ENCODE data around the gene C10orf62. TPM values are rescaled to one million over a fixed set of nuclear protein-coding genes. Genes with fewer than 3 reads are reported as not detected.
A peak's percentile ranks its signal among the peaks of the same experiment; 100 is the strongest.

C10orf62 gene
- total and polyA plus RNA-seq, 2 of the 13 experiments (the other 11 are each of a cell fraction or from before 2014, with no cell fraction given) = 0.61 to 1.6 TPM

DNA sequence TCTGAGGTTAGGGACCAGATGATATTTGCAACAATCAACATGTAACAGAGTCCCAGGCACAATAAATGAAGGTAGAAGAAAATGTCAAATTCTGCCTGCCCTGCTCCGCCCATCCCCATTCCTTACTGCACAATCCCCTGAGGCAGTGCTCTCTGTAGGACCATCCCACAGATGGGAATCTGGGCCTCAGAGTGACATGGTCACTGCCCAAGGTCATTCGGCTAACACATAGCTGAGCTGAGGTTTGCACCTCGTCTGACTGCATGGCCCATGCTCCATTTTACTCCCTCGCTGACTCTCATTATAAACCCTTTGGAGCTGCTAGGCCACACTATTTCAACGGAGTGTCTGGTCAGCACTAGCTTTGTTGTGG is 4.1 kb upstream of the C10orf62 start:
- Histone ChIP-seq H4K20me1 (ENCODE audit: insufficient read depth, low read length) (no peaks in the 10 kb centered on the region), H2AFZ (ENCODE audit: low read length) (no peak overlapping the region), H3K79me2 (ENCODE audit: insufficient read depth, low read length) (peaks cover 3% of the 10 kb centered on the region), H3K9me3 (ENCODE audit: low read length) (no peaks in the 10 kb centered on the region), H3K4me3 (replicated peaks in 1 of 3; ENCODE audit: insufficient read depth in 1 of 3, low read depth in 2 of 3, low read length in 3 of 3) (peak overlapping the region in 1 of 3 experiments; percentile 72; a peak in 1 of 6 replicates), H3K4me2 (ENCODE audit: low read depth, low read length) (peak overlapping the region; percentile 91), H3K36me3 (replicated peaks in 1 of 2; ENCODE audit: control insufficient read depth in 1 of 2, insufficient read depth in 2 of 2, low read length in 2 of 2) (no peaks in the 10 kb centered on the region; a peak in 1 of 5 replicates), H3K4me1 (ENCODE audit: insufficient read depth, low read length) (peaks cover 72% of the 10 kb centered on the region), H3K27ac (ENCODE audit: extremely low read length, insufficient read depth, low read length) (peak overlapping the region; percentile 69), H3K9ac (ENCODE audit: insufficient read depth, low read depth, low read length) (no peak overlapping the region), H3K27me3 (ENCODE audit: control insufficient read depth in 1 of 2, insufficient read depth in 2 of 2, low read length in 2 of 2) (peaks cover 0 to 8% of the 10 kb centered on the region in 2 experiments; a peak in 1 of 5 replicates)
- 47% methylated on average over 4 of the region's 5 CpGs for WGBS (ENCODE audit: low lambda C conversion rate)
- peak; percentile 12 for FAIRE-seq
- intact Hi-C loops (cut with micrococcal nuclease; ENCODE audit: unreplicated experiment) (no loop called here), in situ Hi-C loops (cut with HindIII; ENCODE audit: extremely low pct_ligation_motif_present, low pct_unique_long_range_greater_than_20kb) (no loop called here)
- no peak for DNase-seq (ENCODE audit: low spot score)
- ChIA-PET CTCF (ENCODE audit: low intra/inter-chr PET ratio, low total read pairs) (no interaction called here), POLR2A (interaction anchor here (1.8 to 2.9 kb wide), 4 partner anchors 10 to 102 kb away, joined by 8 to 23 read pairs (median 12); partner anchors contain the start of genes ANKRD2 and AVPI1)
- BruUV-seq (replicated peaks) = no TSS peak
- no peak for ATAC-seq
- TF ChIP-seq ZNF253 (CRISPR knock-in tag; IDR thresholded peaks at IDR 0.05; ENCODE audit: borderline replicate concordance) = no peak
- TF ChIP-seq ZNF33A (CRISPR knock-in tag; IDR thresholded peaks at IDR 0.05; ENCODE audit: borderline replicate concordance) = no peak
- TF ChIP-seq, protein P1, sequence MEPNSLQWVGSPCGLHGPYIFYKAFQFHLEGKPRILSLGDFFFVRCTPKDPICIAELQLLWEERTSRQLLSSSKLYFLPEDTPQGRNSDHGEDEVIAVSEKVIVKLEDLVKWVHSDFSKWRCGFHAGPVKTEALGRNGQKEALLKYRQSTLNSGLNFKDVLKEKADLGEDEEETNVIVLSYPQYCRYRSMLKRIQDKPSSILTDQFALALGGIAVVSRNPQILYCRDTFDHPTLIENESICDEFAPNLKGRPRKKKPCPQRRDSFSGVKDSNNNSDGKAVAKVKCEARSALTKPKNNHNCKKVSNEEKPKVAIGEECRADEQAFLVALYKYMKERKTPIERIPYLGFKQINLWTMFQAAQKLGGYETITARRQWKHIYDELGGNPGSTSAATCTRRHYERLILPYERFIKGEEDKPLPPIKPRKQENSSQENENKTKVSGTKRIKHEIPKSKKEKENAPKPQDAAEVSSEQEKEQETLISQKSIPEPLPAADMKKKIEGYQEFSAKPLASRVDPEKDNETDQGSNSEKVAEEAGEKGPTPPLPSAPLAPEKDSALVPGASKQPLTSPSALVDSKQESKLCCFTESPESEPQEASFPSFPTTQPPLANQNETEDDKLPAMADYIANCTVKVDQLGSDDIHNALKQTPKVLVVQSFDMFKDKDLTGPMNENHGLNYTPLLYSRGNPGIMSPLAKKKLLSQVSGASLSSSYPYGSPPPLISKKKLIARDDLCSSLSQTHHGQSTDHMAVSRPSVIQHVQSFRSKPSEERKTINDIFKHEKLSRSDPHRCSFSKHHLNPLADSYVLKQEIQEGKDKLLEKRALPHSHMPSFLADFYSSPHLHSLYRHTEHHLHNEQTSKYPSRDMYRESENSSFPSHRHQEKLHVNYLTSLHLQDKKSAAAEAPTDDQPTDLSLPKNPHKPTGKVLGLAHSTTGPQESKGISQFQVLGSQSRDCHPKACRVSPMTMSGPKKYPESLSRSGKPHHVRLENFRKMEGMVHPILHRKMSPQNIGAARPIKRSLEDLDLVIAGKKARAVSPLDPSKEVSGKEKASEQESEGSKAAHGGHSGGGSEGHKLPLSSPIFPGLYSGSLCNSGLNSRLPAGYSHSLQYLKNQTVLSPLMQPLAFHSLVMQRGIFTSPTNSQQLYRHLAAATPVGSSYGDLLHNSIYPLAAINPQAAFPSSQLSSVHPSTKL (CRISPR knock-in tag; IDR thresholded peaks at IDR 0.05) = no peak
- 0 out of 2 replicates have a peak, but pooled peaks have one; percentile 6 for TF ChIP-seq ISX (CRISPR knock-in tag; conservative IDR thresholded peaks at IDR 0.05)
- TF ChIP-seq CHD4 (IDR thresholded peaks at IDR 0.05; ENCODE audit: borderline replicate concordance, low read length) = no peak
- TF ChIP-seq, protein P2, sequence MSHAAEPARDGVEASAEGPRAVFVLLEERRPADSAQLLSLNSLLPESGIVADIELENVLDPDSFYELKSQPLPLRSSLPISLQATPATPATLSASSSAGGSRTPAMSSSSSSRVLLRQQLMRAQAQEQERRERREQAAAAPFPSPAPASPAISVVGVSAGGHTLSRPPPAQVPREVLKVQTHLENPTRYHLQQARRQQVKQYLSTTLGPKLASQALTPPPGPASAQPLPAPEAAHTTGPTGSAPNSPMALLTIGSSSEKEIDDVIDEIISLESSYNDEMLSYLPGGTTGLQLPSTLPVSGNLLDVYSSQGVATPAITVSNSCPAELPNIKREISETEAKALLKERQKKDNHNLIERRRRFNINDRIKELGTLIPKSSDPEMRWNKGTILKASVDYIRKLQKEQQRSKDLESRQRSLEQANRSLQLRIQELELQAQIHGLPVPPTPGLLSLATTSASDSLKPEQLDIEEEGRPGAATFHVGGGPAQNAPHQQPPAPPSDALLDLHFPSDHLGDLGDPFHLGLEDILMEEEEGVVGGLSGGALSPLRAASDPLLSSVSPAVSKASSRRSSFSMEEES (CRISPR knock-in tag; IDR thresholded peaks at IDR 0.05) = no peak
- TF ChIP-seq, protein P3, sequence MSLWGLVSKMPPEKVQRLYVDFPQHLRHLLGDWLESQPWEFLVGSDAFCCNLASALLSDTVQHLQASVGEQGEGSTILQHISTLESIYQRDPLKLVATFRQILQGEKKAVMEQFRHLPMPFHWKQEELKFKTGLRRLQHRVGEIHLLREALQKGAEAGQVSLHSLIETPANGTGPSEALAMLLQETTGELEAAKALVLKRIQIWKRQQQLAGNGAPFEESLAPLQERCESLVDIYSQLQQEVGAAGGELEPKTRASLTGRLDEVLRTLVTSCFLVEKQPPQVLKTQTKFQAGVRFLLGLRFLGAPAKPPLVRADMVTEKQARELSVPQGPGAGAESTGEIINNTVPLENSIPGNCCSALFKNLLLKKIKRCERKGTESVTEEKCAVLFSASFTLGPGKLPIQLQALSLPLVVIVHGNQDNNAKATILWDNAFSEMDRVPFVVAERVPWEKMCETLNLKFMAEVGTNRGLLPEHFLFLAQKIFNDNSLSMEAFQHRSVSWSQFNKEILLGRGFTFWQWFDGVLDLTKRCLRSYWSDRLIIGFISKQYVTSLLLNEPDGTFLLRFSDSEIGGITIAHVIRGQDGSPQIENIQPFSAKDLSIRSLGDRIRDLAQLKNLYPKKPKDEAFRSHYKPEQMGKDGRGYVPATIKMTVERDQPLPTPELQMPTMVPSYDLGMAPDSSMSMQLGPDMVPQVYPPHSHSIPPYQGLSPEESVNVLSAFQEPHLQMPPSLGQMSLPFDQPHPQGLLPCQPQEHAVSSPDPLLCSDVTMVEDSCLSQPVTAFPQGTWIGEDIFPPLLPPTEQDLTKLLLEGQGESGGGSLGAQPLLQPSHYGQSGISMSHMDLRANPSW (CRISPR knock-in tag; IDR thresholded peaks at IDR 0.05; ENCODE audit: borderline replicate concordance) = 0 out of 2 replicates have a peak, but pooled peaks have one; percentile 37
- TF ChIP-seq ZNF263 (CRISPR knock-in tag; IDR thresholded peaks at IDR 0.05) = 0 out of 2 replicates have a peak, but pooled peaks have one; percentile 5
- TF ChIP-seq ZMYM3 (CRISPR knock-in tag; IDR thresholded peaks at IDR 0.05) = no peak
- TF ChIP-seq, protein P4, sequence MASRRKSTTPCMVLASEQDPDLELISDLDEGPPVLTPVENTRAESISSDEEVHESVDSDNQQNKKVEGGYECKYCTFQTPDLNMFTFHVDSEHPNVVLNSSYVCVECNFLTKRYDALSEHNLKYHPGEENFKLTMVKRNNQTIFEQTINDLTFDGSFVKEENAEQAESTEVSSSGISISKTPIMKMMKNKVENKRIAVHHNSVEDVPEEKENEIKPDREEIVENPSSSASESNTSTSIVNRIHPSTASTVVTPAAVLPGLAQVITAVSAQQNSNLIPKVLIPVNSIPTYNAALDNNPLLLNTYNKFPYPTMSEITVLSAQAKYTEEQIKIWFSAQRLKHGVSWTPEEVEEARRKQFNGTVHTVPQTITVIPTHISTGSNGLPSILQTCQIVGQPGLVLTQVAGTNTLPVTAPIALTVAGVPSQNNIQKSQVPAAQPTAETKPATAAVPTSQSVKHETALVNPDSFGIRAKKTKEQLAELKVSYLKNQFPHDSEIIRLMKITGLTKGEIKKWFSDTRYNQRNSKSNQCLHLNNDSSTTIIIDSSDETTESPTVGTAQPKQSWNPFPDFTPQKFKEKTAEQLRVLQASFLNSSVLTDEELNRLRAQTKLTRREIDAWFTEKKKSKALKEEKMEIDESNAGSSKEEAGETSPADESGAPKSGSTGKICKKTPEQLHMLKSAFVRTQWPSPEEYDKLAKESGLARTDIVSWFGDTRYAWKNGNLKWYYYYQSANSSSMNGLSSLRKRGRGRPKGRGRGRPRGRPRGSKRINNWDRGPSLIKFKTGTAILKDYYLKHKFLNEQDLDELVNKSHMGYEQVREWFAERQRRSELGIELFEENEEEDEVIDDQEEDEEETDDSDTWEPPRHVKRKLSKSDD (CRISPR knock-in tag; IDR thresholded peaks at IDR 0.05; ENCODE audit: low read depth) = 0 out of 2 replicates have a peak, but pooled peaks have one; percentile 15
- TF ChIP-seq ZNF891 (CRISPR knock-in tag; IDR thresholded peaks at IDR 0.05) = 0 out of 2 replicates have a peak, but pooled peaks have one; percentile 42
- TF ChIP-seq ZFY (CRISPR knock-in tag; IDR thresholded peaks at IDR 0.05) = 0 out of 2 replicates have a peak, but pooled peaks have one; percentile 40
- TF ChIP-seq ZNF607 (CRISPR knock-in tag; IDR thresholded peaks at IDR 0.05; ENCODE audit: borderline replicate concordance) = no peak
